Measurements from ENCODE around the gene UBXN11. TPM values are rescaled to one million over a fixed set of nuclear protein-coding genes. Genes with fewer than 3 reads are reported as not detected.

Gene UBXN11
- total RNA-seq, 1 donor: 5.8 TPM

DNA sequence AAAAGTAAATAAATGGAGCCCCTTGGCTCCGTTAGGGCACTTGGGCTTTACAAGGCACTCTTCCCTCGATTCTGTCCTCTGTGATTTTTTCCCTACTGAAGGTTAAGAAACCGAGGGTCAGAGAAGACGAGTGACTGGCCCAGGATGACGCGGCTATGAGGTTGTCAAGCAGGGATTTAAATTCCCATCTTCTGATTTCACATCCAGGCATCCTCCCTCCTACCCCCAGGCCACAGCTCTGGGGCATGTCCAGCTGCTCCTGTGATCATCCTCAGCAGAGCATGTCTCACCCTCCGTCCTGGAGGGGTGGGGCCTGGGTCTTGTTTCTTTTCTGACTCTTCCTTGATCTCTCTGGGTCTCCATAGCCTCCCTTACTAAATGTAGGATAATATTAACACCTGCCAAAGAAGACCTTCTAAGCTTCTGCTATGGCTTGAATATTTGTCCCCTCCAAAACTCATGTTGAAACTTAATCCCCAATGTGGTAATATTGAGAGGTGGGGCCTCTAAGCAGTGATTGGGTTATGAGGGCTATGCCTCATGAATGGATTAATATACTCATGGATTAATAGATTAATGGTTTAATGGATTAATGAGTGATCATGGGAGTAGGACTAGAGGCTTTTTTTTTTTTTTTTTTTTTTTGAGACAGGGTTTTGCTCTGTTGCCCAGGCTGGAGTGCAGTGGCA lies 42.9 kb upstream of the UBXN11 start:
- Histone ChIP-seq H2AFZ (ENCODE audit: low read length) (no peak overlapping the region), H3K4me1 (ENCODE audit: insufficient read depth, low read length) (peaks cover 22% of the 10 kb centered on the region), H3K9me3 (ENCODE audit: low read depth, low read length) (no peaks in the 10 kb centered on the region), H3K27me3 (ENCODE audit: insufficient read depth, low read length) (no peaks in the 10 kb centered on the region), H3K36me3 (ENCODE audit: insufficient read depth, low read length) (no peaks in the 10 kb centered on the region), H3K27ac (ENCODE audit: low read depth, low read length) (peak overlapping the region; percentile 28), H4K20me1 (ENCODE audit: insufficient read depth, low read length) (no peaks in the 10 kb centered on the region), H3K4me2 (ENCODE audit: insufficient read depth, low read length) (no peak overlapping the region), H3K79me2 (ENCODE audit: insufficient read depth, low read length) (no peaks in the 10 kb centered on the region), H3K4me3 (ENCODE audit: insufficient read depth, low read length) (no peak overlapping the region)
- no peak for TF ChIP-seq CTCF (IDR thresholded peaks at IDR 0.05; ENCODE audit: extremely low read depth, low read depth, low read length)
- DNase-seq (ENCODE audit: insufficient read length, low spot score, missing footprints): peak; percentile 92

DNA sequence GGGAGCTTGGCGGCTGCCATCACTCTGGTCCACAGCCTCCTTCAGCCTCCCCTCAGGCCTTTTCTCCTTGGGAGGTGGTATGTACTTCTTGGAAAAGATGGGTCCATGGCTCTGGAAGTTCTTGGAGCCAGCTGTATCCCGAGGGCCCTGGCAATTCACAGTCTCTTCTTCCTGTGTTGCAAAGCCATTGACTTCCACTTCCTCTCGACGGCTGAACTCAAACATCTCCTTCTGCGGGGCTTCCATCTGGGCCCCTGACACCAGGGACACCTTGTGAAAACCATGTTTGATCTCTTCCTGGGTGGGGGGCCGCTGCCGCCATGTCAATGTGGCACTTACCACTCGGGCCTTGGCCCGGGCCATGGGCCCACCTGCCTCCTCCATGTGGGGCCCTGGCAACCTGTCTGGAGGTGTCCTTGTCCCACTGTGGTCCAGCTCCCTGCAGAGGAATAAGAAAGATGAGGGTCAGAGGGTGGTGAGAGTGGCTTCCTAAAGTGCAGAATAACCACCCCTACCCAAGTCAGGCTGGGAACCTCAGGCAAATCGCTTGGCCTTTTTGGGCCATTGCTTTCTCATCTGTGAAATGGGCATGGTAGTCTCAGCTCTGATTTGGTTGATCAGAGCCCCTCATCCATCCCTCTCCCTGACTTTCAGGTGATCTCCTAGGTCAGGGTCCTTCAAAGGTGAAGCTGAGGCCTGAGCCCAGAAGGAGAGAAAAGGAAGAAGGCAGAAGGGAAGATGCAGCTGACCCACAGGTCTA lies 40.0 kb upstream of the UBXN11 start:
- Histone ChIP-seq H3K4me1 (ENCODE audit: insufficient read depth, low read length) (peaks cover 14% of the 10 kb centered on the region), H3K27ac (ENCODE audit: low read depth, low read length) (no peak overlapping the region), H3K4me2 (ENCODE audit: insufficient read depth, low read length) (no peak overlapping the region), H3K36me3 (ENCODE audit: insufficient read depth, low read length) (no peaks in the 10 kb centered on the region), H3K4me3 (ENCODE audit: insufficient read depth, low read length) (no peak overlapping the region), H3K9me3 (ENCODE audit: low read depth, low read length) (no peaks in the 10 kb centered on the region), H3K79me2 (ENCODE audit: insufficient read depth, low read length) (no peaks in the 10 kb centered on the region), H3K27me3 (ENCODE audit: insufficient read depth, low read length) (peaks cover 3% of the 10 kb centered on the region), H2AFZ (ENCODE audit: low read length) (no peak overlapping the region), H4K20me1 (ENCODE audit: insufficient read depth, low read length) (no peaks in the 10 kb centered on the region)
- no peak for TF ChIP-seq CTCF (IDR thresholded peaks at IDR 0.05; ENCODE audit: extremely low read depth, low read depth, low read length)
- no peak for DNase-seq (ENCODE audit: insufficient read length, low spot score, missing footprints)

DNA sequence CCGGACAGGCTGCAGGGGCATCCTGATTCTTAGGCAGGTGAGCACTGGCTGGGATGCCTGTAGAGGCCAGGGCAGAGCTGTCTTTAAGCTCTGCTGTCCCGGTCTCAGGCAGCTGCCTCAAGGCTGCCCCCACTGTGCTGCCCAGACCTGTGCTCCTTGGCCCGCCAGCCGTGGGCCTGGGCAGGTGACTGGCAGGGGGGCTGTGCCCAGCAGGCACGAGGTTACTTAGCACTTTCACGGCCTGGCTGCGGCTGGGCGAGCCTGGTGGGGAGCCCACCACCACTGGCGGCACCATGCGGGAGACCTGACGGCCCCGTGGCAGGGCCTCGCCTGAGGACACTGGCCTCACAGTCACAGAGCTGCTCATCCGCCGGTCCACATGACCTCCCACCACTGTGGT lies 39.3 kb upstream of the UBXN11 start:
- H3K9me3 ChIP-seq (ENCODE audit: low read depth, low read length): no peaks in the 10 kb centered on the region

More for the DNA sequence above, 39.3 kb upstream of the UBXN11 start:
- Histone ChIP-seq H4K20me1 (ENCODE audit: insufficient read depth, low read length) (no peaks in the 10 kb centered on the region), H3K36me3 (ENCODE audit: insufficient read depth, low read length) (no peaks in the 10 kb centered on the region), H3K79me2 (ENCODE audit: insufficient read depth, low read length) (no peaks in the 10 kb centered on the region), H3K4me3 (ENCODE audit: insufficient read depth, low read length) (no peak overlapping the region), H3K4me1 (ENCODE audit: insufficient read depth, low read length) (peaks cover 7% of the 10 kb centered on the region), H3K27me3 (ENCODE audit: insufficient read depth, low read length) (peaks cover 3% of the 10 kb centered on the region), H3K4me2 (ENCODE audit: insufficient read depth, low read length) (no peak overlapping the region), H2AFZ (ENCODE audit: low read length) (no peak overlapping the region), H3K27ac (ENCODE audit: low read depth, low read length) (no peak overlapping the region)
- DNase-seq (ENCODE audit: insufficient read length, low spot score, missing footprints): no peak
- TF ChIP-seq CTCF (IDR thresholded peaks at IDR 0.05; ENCODE audit: extremely low read depth, low read depth, low read length): no peak
